GM23338 (cell line): ENCODE measurements around the gene OOSP4B.

Experiments used
- CTCF ChIP-seq, 2 experiments: fragments of 200-600 bp in 1 of 2; sonication (generic) in 1 of 2; conservative IDR thresholded peaks; 2 replicates each; pipeline versions ENCODE4 v1.5.1 to v1.6.1; 2016 to 2017; ENCODE audit warnings: antibody characterized with exemption in 2 of 2, low read depth in 2 of 2, mild to moderate bottlenecking in 2 of 2, moderate library complexity in 1 of 2
- EZH2 ChIP-seq: fragments of 200-600 bp; sonication (generic); IDR thresholded peaks from one replicate; pipeline ENCODE4 v1.8.0; 2017; ENCODE audit warnings: antibody characterized with exemption, mild to moderate bottlenecking, low read depth; ENCODE audit not compliant: unreplicated experiment
- NANOG ChIP-seq: IDR thresholded peaks from 2 replicates; pipeline ENCODE4 v1.6.1; 2016; ENCODE audit warnings: antibody characterized with exemption, borderline replicate concordance
- POLR2AphosphoS5 ChIP-seq: IDR thresholded peaks from 2 replicates; pipeline ENCODE4 v1.6.1; 2016; ENCODE audit warnings: antibody characterized with exemption, low read depth
- REST ChIP-seq: IDR thresholded peaks from one replicate; pipeline ENCODE4 v1.6.1; 2018; ENCODE audit warnings: antibody characterized with exemption; ENCODE audit not compliant: unreplicated experiment
- ZNF462 ChIP-seq: fragments of 250-450 bp; sonication (Bioruptor Pico); IDR thresholded peaks from 2 replicates; pipeline ENCODE4 v1.5.0; 2020; ENCODE audit warnings: mild to moderate bottlenecking, moderate library complexity

GRCh38 chr11:60059521-60060240, 42.7 kb downstream of the OOSP4B start:
- TF ChIP-seq NANOG (no peak), CTCF (conservative IDR thresholded peaks at IDR 0.05; ENCODE audit: low read depth in 2 of 2) (no peak), EZH2 (no peak), POLR2AphosphoS5 (no peak), REST (no peak), ZNF462 (CRISPR knock-in tag) (no peak)
